Kidney glomerular epithelial cell (primary cell): ENCODE measurements around the gene TRIML1.

Source experiments
- DNase-seq: peaks from one replicate; lab custom pipeline; 2025; lab: John Stamatoyannopoulos, UW

The TRIML1 gene, protein sequence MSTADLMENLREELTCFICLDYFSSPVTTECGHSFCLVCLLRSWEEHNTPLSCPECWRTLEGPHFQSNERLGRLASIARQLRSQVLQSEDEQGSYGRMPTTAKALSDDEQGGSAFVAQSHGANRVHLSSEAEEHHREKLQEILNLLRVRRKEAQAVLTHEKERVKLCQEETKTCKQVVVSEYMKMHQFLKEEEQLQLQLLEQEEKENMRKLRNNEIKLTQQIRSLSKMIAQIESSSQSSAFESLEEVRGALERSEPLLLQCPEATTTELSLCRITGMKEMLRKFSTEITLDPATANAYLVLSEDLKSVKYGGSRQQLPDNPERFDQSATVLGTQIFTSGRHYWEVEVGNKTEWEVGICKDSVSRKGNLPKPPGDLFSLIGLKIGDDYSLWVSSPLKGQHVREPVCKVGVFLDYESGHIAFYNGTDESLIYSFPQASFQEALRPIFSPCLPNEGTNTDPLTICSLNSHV

DNA sequence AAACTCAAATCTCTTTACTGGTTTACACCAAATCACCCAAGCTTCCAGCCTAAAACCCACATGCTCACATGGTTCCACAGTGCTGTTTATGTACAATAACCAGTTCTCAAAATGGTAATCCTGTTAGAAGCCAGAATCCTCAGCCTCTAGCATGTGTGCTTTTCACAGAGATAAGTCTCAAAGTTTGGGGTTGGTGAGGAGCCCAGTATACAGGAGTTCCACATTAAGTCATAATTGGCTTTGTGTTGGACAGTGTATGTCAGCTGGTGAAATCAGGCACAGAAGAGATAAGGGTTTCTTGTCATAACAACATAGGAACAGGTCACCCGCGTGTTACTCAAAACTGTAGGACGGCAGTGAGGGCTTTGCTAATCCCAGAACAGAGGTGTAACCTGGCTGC lies at the start of gene TRIML1:
TRIML1 (plus strand) TSS at position 301 of the 400 bp plus-strand sequence. CDS start 118 bp downstream, outside the sequence.
- no peak for DNase-seq

DNA sequence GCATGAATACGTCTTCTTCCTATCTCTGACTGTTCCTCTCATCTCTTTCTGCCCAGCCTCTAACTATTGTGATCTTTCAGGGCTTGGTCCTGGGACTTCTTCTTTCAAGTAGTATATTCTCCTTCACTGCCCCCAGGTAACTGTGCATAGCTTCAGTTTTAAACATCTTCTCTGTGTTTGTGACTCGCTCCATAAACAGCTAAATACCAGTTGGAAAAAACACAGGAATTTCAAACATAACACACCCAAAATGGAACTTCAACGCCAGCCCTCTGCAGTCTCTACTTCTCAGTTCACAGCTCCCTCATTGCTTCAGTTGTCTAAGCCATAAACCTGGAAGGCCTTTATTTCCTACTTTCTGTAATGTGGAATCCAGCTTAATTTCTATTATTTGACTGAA lies 46.4 kb upstream of the TRIML1 start:
- no peak for DNase-seq

DNA sequence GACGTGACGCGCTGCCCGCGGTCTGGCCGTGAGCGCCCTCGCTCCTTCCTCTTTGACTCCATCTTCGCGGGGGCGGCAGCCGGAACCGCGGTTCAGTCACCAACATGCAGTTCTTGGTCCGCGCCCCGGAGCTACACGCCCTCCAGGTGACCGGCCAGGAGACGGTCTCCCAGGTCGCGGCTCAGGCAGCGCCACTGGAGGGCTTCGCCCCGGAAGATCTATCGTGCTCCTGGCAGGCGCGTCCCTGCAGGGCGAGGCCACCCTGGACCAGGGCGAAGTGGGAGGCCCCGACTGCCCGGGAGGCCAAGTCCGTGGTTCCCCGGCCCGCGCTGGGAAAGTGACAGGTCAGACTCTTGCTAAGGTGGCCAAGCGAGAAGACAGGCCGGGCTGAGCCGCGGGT lies 32.8 kb upstream of the TRIML1 start:
- DNase-seq: no peak

DNA sequence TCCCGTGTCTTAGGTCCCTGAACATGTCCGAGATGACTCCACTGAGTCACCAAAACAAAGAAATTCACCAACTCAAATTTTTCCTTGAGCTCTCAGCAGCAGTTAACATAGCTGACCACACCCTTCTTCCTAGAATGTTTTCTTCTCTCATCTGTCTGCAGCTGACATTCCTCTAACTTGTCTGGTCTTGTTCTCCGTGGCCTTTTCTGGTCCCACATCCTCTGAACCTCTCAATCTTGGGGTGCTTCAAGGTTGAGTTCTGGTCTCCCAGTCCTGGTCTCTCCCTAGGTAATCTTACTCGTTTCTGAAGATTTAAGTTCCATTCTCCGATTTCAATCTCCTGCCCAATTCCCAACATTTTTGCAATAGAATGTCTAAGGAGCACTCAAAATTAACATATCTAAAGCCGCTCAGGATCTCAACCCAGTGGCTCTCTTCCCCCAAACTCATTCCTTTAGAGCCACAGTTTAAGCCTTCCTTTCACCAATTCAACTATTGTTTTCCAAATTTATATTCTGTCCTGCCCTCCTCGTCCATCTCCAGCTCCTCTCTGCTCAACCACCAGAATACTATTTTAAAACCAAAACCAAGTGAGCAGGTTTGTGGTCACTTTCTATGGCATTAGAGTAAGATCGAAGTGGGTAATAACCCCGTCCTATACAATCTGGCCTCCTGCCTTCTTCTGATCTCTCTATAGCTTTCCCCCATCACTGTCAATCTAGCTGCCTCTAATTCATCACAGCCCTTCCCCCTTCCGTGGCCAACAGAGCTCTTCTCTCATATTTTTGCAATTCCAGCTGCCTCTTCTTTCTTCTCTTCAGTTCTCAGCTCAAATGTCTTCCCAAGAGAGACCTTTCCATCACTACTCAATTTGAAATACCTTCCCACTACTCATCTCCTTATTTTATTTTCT lies 31.1 kb upstream of the TRIML1 start:
- DNase-seq: no peak

DNA sequence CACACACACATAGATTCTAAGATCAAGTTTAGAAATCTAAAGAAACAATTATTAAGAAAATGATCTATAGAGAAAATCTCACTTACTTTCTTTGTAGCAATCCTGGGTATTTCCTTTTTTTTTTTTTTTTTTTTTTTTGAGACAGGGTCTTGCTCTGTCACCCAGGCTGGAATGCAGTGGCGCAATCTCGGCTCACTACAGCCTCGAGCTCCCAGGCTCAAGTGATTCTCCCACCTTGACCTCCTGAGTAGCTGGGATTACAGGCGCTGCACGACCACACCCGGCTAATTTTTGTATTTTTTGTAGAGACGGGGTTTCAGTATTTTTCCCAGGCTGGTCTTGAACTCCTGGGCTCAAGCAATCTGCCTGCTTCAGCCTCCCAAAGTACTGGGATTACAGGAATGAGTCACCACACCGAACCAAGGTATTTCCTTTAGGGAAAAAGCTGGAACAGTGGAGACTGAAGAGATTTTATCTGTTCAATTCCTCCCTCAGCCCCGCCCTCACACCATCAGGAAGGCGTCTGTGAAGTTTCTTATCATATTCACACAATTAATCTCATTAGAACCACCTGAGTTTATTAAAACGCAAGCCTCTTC lies 30.0 kb upstream of the TRIML1 start, which contains the start of gene TRIML2:
TRIML2 (minus strand) TSS at position 447 of the 599 bp plus-strand sequence. CDS start 4,235 bp downstream, outside the sequence.
- no peak for DNase-seq

DNA sequence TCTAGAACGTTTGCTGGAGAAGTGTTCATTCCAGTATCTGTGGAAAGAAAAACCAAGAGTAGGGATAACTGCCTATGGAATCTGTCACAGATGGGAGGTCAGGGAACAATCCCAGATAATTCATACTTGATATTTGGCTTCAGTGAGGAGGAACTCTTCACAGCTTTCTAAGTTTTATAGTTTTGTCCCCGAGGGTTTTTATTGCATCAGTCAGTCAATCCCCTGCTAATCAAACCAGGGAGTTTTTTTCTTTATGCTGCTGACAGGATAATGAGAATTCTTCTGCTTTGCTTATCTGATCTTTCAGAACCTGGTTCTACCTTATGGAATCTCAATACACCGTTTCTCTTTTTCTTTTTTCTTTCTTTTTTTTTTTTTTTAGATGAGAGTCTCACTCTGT lies 29.2 kb upstream of the TRIML1 start:
- no peak for DNase-seq

DNA sequence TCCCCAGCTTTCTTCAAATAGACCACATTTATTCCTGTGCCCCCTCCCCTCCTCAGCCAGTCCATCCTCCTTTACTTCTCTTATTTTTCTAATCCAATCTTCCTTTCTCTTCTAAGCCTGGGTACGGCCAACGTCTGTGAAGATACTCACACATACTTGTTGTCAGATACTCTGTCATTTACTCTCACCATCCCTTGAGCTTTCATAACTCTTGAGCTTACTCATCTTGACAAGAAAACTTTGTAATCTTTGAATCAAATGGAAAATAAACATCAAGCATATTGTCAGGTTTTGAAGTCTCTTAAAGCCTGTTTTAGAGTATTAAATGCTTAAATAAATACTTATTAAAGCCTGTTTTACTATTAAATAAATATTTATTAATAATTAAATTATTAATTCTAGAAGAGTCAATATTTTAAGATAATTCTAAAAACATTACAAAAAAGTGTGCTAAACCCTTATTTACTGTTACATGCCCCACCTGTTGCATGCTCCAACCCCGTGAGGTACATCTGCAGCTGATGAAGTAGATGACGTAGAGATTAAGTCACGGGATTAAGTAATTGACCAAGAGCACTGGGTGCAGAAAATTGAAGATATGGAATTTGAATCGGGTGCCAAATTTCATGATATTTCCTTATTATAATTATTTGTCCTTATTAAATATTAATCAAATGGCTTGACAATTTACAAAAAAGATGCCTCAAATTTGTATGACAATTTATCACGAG lies 28.3 kb upstream of the TRIML1 start:
- no peak for DNase-seq

DNA sequence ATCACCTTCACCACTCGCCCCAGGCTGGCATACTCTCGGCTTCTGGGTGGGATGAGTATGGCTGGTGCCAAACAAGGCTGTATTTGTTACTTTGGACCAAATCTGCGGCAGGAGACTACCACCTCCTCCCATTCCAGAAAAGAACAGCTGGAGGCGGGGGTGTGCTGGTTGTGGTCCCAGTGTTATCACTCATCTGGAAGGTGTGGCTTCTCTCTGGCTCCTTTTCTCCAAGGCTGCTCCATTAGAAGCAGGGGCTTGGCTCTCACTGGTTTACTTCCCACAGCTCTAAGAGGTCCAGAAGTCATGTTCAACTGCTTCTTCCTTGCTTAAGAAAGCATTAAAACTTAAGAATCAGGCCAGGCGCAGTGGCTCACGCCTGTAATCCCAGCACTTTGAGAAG lies 27.3 kb upstream of the TRIML1 start:
- DNase-seq: no peak

DNA sequence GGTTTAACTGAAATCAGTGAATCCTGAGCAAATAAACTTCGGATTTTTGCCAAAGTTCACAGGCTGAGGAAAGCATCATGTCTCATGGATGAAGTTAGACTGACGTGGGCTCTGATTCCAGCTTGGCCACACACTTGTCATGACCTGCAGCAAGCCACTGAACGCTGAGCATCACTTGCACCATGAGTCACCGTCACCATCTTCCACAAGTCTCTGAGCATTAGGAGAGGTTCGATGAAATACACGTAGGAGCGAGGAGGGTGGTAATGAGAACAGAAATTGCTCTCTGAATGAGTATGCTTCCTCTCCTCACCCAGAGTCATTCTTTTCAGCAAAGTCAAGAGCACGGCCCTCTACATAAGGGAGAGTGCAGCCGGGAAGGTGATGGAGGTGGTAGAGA lies 26.1 kb upstream of the TRIML1 start:
- DNase-seq: no peak

DNA sequence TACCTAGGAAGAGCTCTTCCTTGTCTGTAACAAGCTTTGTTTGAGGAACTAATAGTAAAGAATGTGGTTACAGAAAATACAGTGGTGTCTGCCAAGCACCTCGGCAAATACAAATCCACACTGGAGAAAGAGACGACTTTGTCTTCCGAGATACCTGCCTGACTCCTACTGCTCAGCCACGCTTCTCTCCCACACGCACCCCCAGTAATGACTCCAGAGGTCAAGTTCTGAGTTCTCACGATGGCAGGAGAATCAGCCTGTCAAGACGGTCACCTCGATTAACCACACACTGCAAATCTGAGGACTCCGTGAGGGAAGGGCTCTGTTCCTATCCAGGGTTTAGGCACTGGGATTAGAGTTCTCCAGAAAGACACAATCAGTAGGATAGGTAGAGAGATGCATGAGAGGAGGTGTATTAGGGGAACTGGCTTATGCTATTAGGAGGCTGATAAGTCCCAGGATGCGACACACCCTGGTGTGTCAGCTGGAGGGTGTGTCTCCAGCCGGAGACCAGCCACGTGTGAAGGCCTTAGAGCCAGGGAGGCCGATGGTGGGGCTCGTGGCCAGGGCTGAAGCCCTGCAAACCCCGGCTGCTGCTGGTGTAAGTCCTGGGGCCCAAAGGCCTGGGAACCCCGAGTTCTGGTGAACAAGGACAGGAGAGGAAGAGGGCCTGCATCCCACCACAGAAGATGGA lies 21.5 kb upstream of the TRIML1 start:
- DNase-seq: no peak

DNA sequence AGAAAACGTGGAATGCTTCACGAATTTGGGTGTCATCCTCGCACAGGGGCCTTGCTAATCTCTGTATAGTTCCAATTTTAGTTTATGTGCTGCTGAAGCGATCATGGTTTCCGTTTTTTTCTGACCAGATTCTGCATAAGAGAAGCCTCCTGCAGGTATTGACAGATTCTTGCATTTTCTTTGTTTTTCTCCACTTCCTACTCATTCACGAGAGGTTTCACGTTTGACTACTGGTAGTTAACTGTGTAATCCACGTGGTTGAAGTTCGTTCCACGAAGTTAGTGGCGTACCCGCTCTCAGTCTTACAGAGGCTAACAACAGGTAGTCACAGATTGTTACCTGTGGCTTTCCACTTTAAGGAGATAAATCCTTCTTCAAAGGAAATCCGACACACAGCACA lies 17.7 kb upstream of the TRIML1 start:
- no peak for DNase-seq

DNA sequence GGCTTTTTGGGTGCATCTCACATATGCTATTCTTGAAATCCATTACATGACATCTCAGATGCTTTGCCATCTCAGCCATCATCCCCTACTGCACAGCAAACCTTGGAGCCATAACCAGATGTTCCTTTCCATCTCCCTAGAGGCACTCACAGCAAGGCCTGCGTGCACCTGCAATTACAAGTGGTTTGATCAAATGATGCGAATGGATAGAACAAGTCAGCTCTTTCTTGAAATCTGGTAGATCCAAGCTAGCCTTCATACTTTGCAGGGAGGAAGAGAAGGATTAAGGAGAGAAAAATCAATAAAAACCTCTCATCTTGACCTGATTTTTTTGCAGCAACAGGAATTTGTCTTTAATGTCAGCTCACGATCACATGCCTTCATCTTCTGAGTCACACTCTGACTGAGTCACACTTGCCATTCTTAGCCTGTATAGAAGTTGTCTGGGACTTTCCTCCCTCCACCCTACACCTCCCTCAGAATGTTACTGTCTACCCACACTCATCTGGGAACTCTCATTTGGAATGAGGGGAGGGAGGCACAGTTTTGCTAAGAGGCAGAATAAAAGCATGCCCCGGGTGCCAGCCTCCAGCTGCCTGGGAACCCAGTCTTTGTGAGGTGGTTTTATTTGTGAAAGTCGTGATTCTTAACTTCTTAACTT lies 11.9 kb upstream of the TRIML1 start:
- DNase-seq: peak; percentile 76

DNA sequence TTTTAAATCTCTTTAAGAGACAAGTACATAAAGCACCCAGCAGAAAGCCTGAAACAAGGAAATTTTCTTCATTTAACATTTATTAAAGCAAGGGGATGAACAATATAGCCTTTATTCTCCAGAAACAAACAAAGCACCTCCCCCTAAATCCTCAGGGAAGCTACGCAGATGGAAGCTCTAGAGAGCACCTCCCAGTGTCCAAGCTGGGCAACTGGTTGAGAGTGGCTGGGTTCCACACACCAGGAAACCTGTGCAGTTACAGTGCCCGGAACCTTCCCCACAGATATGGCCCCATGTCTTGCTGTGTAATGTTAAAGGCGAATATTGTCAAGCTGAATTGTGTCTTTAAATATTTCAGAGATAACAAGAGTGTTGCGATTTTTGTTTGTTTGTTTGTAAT lies 8.9 kb upstream of the TRIML1 start:
- no peak for DNase-seq

DNA sequence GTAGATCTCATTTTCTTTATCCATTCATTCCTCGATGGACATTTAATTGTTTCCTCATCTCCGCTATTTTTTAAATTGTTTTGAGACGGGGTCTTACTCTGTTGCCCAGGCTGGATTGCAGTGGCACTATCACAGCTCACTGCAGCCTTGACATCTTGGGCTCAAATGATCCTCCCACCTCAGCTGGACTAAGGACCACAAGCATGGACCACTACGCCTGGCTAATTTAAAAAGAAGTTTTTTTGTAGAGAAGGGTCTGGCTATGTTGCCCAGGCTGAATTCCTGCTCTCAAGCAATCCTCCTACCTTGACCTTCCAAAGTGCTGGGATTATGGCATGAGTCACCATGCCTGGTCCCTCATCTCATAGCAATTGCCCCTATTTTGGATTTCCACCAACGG lies 7.0 kb upstream of the TRIML1 start:
- no peak for DNase-seq

DNA sequence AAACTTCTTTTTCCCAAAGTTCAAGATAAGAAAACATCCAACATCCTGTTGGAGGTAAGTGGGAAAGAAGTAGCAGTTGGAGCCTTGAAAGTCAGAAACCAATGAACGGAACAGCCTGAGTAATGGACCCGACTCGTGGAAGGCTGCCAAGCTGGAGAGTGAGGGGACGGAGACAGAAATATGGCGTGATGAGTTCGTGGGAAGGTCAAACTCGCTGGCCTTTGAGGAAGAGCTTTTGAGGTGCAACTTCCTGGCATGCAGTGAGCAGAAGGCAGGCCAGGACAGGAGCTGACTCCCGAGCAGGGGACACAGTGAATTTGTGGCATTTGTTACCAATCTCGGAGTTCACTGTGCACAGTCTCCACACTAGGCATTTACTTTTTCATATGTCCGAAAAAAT lies 1.0 kb upstream of the TRIML1 start:
- no peak for DNase-seq

DNA sequence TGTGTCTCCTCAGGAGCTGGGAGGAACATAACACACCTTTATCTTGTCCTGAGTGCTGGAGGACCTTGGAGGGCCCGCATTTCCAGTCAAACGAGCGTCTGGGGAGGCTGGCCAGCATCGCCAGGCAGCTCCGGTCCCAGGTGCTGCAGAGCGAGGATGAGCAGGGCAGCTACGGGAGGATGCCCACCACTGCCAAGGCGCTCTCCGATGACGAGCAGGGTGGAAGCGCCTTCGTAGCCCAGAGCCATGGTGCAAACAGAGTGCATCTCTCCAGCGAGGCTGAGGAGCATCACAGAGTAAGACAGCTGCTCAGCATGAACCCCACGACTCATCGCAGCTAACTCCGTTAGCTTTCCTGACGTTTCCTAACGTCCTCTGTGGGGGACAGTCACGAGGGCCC lies 430 bp downstream of the TRIML1 start:
- no peak for DNase-seq

DNA sequence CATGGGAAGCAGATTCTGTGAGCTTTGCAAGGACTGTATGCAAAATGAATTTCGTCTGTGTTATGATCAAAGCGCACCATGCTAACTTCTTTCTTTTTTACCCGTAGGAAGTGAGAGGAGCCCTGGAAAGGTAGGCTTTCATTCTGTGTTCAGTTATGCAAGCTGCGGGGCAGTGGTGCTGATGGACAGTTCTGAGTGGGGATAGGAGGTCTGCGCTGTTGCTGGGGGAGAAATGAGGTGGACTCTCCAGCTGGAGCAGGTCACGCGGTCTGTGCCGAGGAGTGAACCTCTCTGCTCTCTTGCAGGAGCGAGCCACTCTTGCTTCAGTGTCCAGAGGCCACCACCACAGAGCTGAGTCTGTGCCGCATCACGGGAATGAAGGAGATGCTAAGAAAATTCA lies 4.5 kb downstream of the TRIML1 start:
- DNase-seq: no peak

DNA sequence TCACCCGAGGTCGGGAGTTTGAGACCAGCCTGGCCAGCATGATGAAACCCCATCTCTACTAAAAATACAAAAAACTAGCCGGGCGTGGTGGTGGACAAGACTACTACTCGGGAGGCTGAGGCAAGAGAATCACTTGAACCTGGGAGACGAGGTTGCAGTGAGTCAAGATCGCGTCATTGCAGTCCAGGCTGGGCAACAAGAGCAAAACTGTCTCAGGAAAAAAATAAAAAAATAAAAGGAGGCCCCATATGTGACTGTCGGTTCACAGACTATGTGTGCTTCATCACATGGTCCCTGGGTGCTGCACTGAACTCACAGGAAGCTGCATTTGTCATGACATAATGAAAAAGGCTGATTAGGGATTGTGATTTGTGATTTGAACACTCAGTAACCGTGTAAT lies 6.4 kb downstream of the TRIML1 start:
- DNase-seq: no peak

DNA sequence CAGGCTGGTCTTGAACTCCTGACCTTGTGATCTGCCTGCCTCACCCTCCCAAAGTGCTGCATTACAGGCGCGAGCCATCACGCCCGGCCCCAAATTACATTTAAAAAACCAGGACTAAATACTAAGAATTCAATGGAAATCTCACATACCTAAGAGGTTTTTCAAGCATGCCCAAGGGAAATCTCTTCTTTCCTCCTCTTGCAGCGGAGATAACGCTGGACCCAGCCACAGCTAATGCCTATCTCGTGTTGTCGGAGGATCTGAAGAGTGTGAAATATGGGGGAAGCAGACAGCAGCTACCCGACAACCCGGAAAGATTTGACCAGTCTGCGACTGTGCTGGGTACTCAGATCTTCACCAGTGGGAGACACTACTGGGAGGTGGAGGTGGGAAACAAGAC lies 7.4 kb downstream of the TRIML1 start:
- DNase-seq: no peak

DNA sequence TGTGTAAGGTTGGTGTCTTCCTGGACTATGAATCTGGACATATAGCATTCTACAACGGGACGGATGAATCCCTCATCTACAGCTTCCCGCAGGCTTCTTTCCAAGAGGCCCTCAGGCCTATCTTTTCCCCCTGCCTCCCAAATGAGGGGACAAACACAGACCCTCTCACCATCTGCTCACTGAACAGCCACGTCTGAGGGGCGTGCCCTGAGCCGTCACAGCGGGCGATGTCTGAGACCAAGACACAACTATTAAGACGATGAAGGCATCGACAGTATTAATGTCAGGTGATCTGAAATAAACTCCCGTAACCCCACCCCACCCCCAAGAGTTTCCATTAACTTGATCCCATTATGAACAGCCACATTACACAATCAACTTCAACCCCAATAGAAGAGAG lies 7.9 kb downstream of the TRIML1 start:
- DNase-seq: no peak

DNA sequence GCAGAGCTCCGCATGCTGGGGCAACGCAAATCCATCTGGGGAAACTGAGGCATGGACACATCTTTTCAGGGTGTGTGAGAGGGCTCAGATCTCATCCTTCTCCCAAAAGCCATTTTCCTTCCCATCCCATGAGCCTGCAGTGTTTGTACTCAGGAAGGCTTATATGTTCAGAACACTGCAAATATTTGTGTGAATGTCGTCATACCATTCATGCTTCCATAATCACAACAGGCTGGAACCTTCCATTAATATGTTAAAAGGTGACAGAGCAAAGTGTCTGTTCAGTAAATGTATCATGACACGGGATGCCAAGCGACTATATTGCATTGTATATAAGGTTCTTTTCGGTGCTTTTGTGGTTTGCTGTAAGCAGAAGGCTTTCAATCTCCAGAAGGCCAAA lies 8.5 kb downstream of the TRIML1 start:
- DNase-seq: no peak
